SU-DHL-6 (cell line): ENCODE measurements around the gene DGLUCY.

Experiments
- H2AFZ ChIP-seq: fragments of 200-600 bp; sonication (generic); 2 replicates; pipeline ENCODE4 v1.6.1; 2014; ENCODE audit warnings: low read depth, mild to moderate bottlenecking, moderate library complexity, mixed read lengths, antibody characterized with exemption, low read length; ENCODE audit not compliant: severe bottlenecking
- H3F3A ChIP-seq: fragments of 200-600 bp; shearing (Covaris generic); 2 replicates; pipeline ENCODE4 v1.6.0; 2016; ENCODE audit warnings: antibody characterized with exemption, mild to moderate bottlenecking; ENCODE audit not compliant: insufficient read depth
- H3K27ac ChIP-seq: fragments of 200-600 bp; sonication (generic); 2 replicates; pipeline ENCODE4 v1.5.1; 2016; ENCODE audit warnings: low read depth, mild to moderate bottlenecking, low read length, moderate library complexity, mixed read lengths
- H3K27me3 ChIP-seq: fragments of 200-600 bp; sonication (generic), shearing (Covaris generic); 2 replicates; pipeline ENCODE4 v1.6.0; 2014; ENCODE audit warnings: mild to moderate bottlenecking, low read length
- H3K36me3 ChIP-seq: fragments of 200-600 bp; sonication (generic); 2 replicates; pipeline ENCODE4 v1.6.1; 2014; ENCODE audit warnings: mild to moderate bottlenecking, low read length, mixed read lengths
- H3K4me2 ChIP-seq: fragments of 300-600, 200-600 bp; shearing (Covaris generic), sonication (generic); 2 replicates; pipeline ENCODE4 v1.6.0; 2014; ENCODE audit warnings: low read length, low read depth, mild to moderate bottlenecking; ENCODE audit not compliant: poor library complexity, severe bottlenecking
- H3K4me3 ChIP-seq: fragments of 200-600 bp; sonication (generic); 2 replicates; pipeline ENCODE4 v1.5.1; 2014; ENCODE audit warnings: antibody characterized with exemption, low read length, mild to moderate bottlenecking, mixed read lengths; ENCODE audit not compliant: insufficient read depth, poor library complexity, severe bottlenecking
- H3K79me2 ChIP-seq: fragments of 200-600 bp; sonication (generic); 2 replicates; pipeline ENCODE4 v1.6.1; 2014; ENCODE audit warnings: mild to moderate bottlenecking, low read length, moderate library complexity; ENCODE audit not compliant: insufficient read depth
- H3K9ac ChIP-seq: fragments of 200-600 bp; sonication (generic); 2 replicates; pipeline ENCODE4 v1.7.0; 2014; ENCODE audit warnings: mild to moderate bottlenecking, low read length
- H3K9me2 ChIP-seq: fragments of 200-600 bp; sonication (generic); replicated peaks from 2 replicates; pipeline ENCODE4 v1.6.1; 2014; ENCODE audit warnings: low read length; ENCODE audit not compliant: insufficient read depth
- H3K9me3 ChIP-seq: fragments of 200-600 bp; sonication (generic); 2 replicates; pipeline ENCODE4 v1.6.1; 2014; ENCODE audit warnings: low read length, mixed read lengths; ENCODE audit not compliant: insufficient read depth
- H4K20me1 ChIP-seq: fragments of 200-600 bp; sonication (generic); 2 replicates; pipeline ENCODE4 v1.6.1; 2014; ENCODE audit warnings: low read depth, mild to moderate bottlenecking, antibody characterized with exemption, low read length, moderate library complexity, mixed read lengths
- EZH2phosphoT487 ChIP-seq: fragments of 200-600 bp; sonication (generic), shearing (Covaris generic); conservative IDR thresholded peaks from 2 replicates; pipeline ENCODE4 v1.6.1; 2018; ENCODE audit warnings: mild to moderate bottlenecking, antibody characterized with exemption, low read length, moderate library complexity, mixed read lengths
- TF ChIP-seq, protein P1 (sequence below): fragments of 200-600 bp; sonication (generic); IDR thresholded peaks from one replicate; pipeline ENCODE4 v1.5.1; 2017; ENCODE audit warnings: antibody characterized with exemption, mild to moderate bottlenecking, low read length, moderate library complexity; ENCODE audit not compliant: insufficient read depth, poor library complexity, severe bottlenecking

DGLUCY gene

GRCh38 chr14:91184559-91184958 is 70.7 kb downstream of the DGLUCY start:
- Histone ChIP-seq H3K4me3 (no peak overlapping the region), H3K9ac (no peak overlapping the region), H3K27ac (no peak overlapping the region), H3F3A (no peaks in the 10 kb centered on the region), H3K36me3 (no peaks in the 10 kb centered on the region), H4K20me1 (no peaks in the 10 kb centered on the region), H3K27me3 (no peaks in the 10 kb centered on the region), H3K9me2 (no peaks in the 10 kb centered on the region), H3K79me2 (no peaks in the 10 kb centered on the region), H3K4me2 (no peak overlapping the region), H3K9me3 (no peaks in the 10 kb centered on the region), H2AFZ (no peak overlapping the region)
- TF ChIP-seq, protein P1, sequence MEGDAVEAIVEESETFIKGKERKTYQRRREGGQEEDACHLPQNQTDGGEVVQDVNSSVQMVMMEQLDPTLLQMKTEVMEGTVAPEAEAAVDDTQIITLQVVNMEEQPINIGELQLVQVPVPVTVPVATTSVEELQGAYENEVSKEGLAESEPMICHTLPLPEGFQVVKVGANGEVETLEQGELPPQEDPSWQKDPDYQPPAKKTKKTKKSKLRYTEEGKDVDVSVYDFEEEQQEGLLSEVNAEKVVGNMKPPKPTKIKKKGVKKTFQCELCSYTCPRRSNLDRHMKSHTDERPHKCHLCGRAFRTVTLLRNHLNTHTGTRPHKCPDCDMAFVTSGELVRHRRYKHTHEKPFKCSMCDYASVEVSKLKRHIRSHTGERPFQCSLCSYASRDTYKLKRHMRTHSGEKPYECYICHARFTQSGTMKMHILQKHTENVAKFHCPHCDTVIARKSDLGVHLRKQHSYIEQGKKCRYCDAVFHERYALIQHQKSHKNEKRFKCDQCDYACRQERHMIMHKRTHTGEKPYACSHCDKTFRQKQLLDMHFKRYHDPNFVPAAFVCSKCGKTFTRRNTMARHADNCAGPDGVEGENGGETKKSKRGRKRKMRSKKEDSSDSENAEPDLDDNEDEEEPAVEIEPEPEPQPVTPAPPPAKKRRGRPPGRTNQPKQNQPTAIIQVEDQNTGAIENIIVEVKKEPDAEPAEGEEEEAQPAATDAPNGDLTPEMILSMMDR: no peak
- TF ChIP-seq EZH2phosphoT487: no peak

- no peak overlapping the region for H3K9ac ChIP-seq
Measured at GRCh38 chr14:91185721-91186120, 71.8 kb downstream of the DGLUCY start.

GRCh38 chr14:91186515-91187066 is 72.7 kb downstream of the DGLUCY start:
- Histone ChIP-seq H2AFZ (no peak overlapping the region), H3F3A (no peaks in the 10 kb centered on the region), H3K79me2 (no peaks in the 10 kb centered on the region), H3K4me2 (no peak overlapping the region), H3K36me3 (no peaks in the 10 kb centered on the region), H3K27ac (no peak overlapping the region), H3K27me3 (no peaks in the 10 kb centered on the region), H3K9me3 (no peaks in the 10 kb centered on the region), H3K9ac (no peak overlapping the region), H3K4me3 (no peak overlapping the region), H3K9me2 (no peaks in the 10 kb centered on the region), H4K20me1 (no peaks in the 10 kb centered on the region)
- TF ChIP-seq, protein P1: no peak
- no peak for TF ChIP-seq EZH2phosphoT487

More at GRCh38 chr14:91185721-91186120, 71.8 kb downstream of the DGLUCY start:
- no peaks in the 10 kb centered on the region for H3K79me2 ChIP-seq
- H4K20me1 ChIP-seq: no peaks in the 10 kb centered on the region
- no peak overlapping the region for H2AFZ ChIP-seq
- H3K4me2 ChIP-seq: no peak overlapping the region
- no peaks in the 10 kb centered on the region for H3K36me3 ChIP-seq
- no peaks in the 10 kb centered on the region for H3K9me3 ChIP-seq
- no peak overlapping the region for H3K4me3 ChIP-seq
- no peaks in the 10 kb centered on the region for H3K9me2 ChIP-seq
- no peak overlapping the region for H3K27ac ChIP-seq
- no peaks in the 10 kb centered on the region for H3K27me3 ChIP-seq
- TF ChIP-seq, protein P1: no peak
- TF ChIP-seq EZH2phosphoT487: no peak
- H3F3A ChIP-seq: no peaks in the 10 kb centered on the region
